Endothelial cell of umbilical vein (primary cell): ENCODE measurements around the gene DNM2. TPM values are rescaled to one million over a fixed set of nuclear protein-coding genes. Genes with fewer than 3 reads are reported as not detected.

Experiments
- BruUV-seq: library from RNA; stranded (reverse); fragments of 400-500 nt; replicated peaks from 2 replicates; lab custom pipeline; 2021; lab: Mats Ljungman, UMichigan
- CTCF ChIA-PET: fragments of 300-600, 350-600 bp; sonication (Branson Sonifier 250); formaldehyde crosslinking; loops from one replicate; lab custom pipeline; 2021; ENCODE audit warnings: antibody characterized with exemption, inconsistent platforms; lab: Charles Lee
- POLR2A ChIA-PET: fragments of 300-600, 350-600 bp; sonication (Branson Sonifier 250); formaldehyde crosslinking; loops from one replicate; lab custom pipeline; 2021; ENCODE audit warnings: antibody characterized with exemption, inconsistent platforms; lab: Charles Lee
- DNase-seq: peaks from one replicate; pipeline ENCODE4 v3.0.0-alpha.2; 2011; ENCODE audit warnings: low read depth, low spot score
- FAIRE-seq: peaks from 2 replicates; lab custom pipeline; 2011; peaks lifted over from hg19 to GRCh38; lab: Jason Lieb, UNC
- H2AFZ ChIP-seq: 2 replicates; pipeline ENCODE4 v1.6.0; 2012; ENCODE audit warnings: low read depth, low read length, control low read depth, inconsistent platforms
- H3K27ac ChIP-seq: 2 replicates; pipeline ENCODE4 v1.5.1; 2011; ENCODE audit warnings: low read depth, mild to moderate bottlenecking, control low read depth, low read length, moderate library complexity; ENCODE audit not compliant: insufficient read depth
- H3K27me3 ChIP-seq, 2 experiments: 2 replicates each; pipeline versions ENCODE4 v1.6.0 to v1.6.1; 2011; ENCODE audit warnings: low read length in 2 of 2, mixed read lengths in 1 of 2; ENCODE audit not compliant: control insufficient read depth in 2 of 2, insufficient read depth in 2 of 2
- H3K36me3 ChIP-seq, 2 experiments: 2 replicates in 1 of 2; 3 replicates in 1 of 2; pipeline ENCODE4 v1.5.1; 2011; ENCODE audit warnings: low read length in 2 of 2, mild to moderate bottlenecking in 1 of 2, moderate library complexity in 1 of 2; ENCODE audit not compliant: control insufficient read depth in 2 of 2, insufficient read depth in 2 of 2; ENCODE audit errors: extremely low read depth in 1 of 2
- H3K4me1 ChIP-seq: 3 replicates; pipeline ENCODE4 v1.5.1; 2011; ENCODE audit warnings: mild to moderate bottlenecking, low read length; ENCODE audit not compliant: control insufficient read depth, insufficient read depth; ENCODE audit errors: extremely low read depth
- H3K4me2 ChIP-seq: 2 replicates; pipeline ENCODE4 v1.6.1; 2011; ENCODE audit warnings: low read length, control low read depth, mixed read lengths; ENCODE audit not compliant: insufficient read depth
- H3K4me3 ChIP-seq, 3 experiments: fragments of 200-600 bp in 1 of 3; sonication (generic), shearing (Covaris generic) in 1 of 3; replicated peaks in 1 of 3; 2 replicates each; pipeline ENCODE4 v1.5.1; 2011 to 2016; ENCODE audit warnings: control low read depth in 3 of 3, low read length in 3 of 3, mild to moderate bottlenecking in 2 of 3, inconsistent platforms in 1 of 3, low read depth in 1 of 3, moderate library complexity in 1 of 3; ENCODE audit not compliant: insufficient read depth in 1 of 3
- H3K79me2 ChIP-seq: 2 replicates; pipeline ENCODE4 v1.6.0; 2012; ENCODE audit warnings: low read length, inconsistent platforms; ENCODE audit not compliant: control insufficient read depth, insufficient read depth
- H3K9ac ChIP-seq: replicated peaks from 2 replicates; pipeline ENCODE3; 2011; ENCODE audit warnings: low read length, control low read depth; ENCODE audit not compliant: insufficient read depth; ENCODE audit errors: extremely low read depth
- H3K9me1 ChIP-seq: replicated peaks from 3 replicates; pipeline ENCODE4 v1.6.0; 2011; ENCODE audit warnings: mild to moderate bottlenecking, low read length; ENCODE audit not compliant: control insufficient read depth, insufficient read depth; ENCODE audit errors: extremely low read depth
- H3K9me3 ChIP-seq: replicated peaks from 2 replicates; pipeline ENCODE4 v1.5.1; 2012; ENCODE audit warnings: low read length, inconsistent platforms; ENCODE audit not compliant: control insufficient read depth, insufficient read depth
- H4K20me1 ChIP-seq: replicated peaks from 2 replicates; pipeline ENCODE3; 2011; ENCODE audit warnings: mild to moderate bottlenecking, low read length; ENCODE audit not compliant: control insufficient read depth, insufficient read depth; ENCODE audit errors: extremely low read depth
- CTCF ChIP-seq, 2 donors: IDR thresholded peaks; 1 replicate in 1 of 2; 2 replicates in 1 of 2; pipeline ENCODE4 v1.5.1; 2011; ENCODE audit warnings: low read length in 2 of 2, mild to moderate bottlenecking in 2 of 2, moderate library complexity in 2 of 2, control low read depth in 1 of 2, inconsistent platforms in 1 of 2, low read depth in 1 of 2; ENCODE audit not compliant: insufficient read depth in 1 of 2; ENCODE audit errors: extremely low read depth in 1 of 2
- EZH2 ChIP-seq: IDR thresholded peaks from 2 replicates; pipeline ENCODE4 v1.6.1; 2012; ENCODE audit warnings: borderline replicate concordance, low read depth, mild to moderate bottlenecking, moderate library complexity, low read length, inconsistent platforms; ENCODE audit not compliant: severe bottlenecking
- FOS ChIP-seq: IDR thresholded peaks from 2 replicates; pipeline ENCODE4 v1.6.1; 2011; ENCODE audit warnings: mild to moderate bottlenecking, low read length, moderate library complexity, borderline replicate concordance; ENCODE audit not compliant: insufficient read depth
- GATA2 ChIP-seq: IDR thresholded peaks from 2 replicates; pipeline ENCODE4 v1.7.0; 2011; ENCODE audit warnings: low read depth, mild to moderate bottlenecking, moderate library complexity, mixed read lengths, low read length; ENCODE audit not compliant: insufficient read length, insufficient read depth
- JUN ChIP-seq: IDR thresholded peaks from 2 replicates; pipeline ENCODE4 v1.6.1; 2011; ENCODE audit warnings: borderline replicate concordance, low read depth; ENCODE audit not compliant: insufficient read length, insufficient read depth
- MYC ChIP-seq: IDR thresholded peaks from one replicate; pipeline ENCODE4 v1.6.1; 2011; ENCODE audit warnings: mild to moderate bottlenecking, low read depth, low read length
- POLR2A ChIP-seq: IDR thresholded peaks from 2 replicates; pipeline ENCODE4 v1.6.1; 2012; ENCODE audit warnings: low read depth, mild to moderate bottlenecking, control low read depth, low read length
- POLR2AphosphoS5 ChIP-seq: IDR thresholded peaks from 2 replicates; pipeline ENCODE4 v1.6.1; 2012; ENCODE audit warnings: low read depth, mild to moderate bottlenecking, control low read depth, low read length, moderate library complexity; ENCODE audit not compliant: insufficient read depth
- dilution Hi-C: fragments of 300-500 bp; cut with MboI; formaldehyde crosslinking; loops from one replicate; pipeline ENCODE4 v1.15.0; 2019; ENCODE audit warnings: low sequenced_read_pairs; ENCODE audit not compliant: extremely low pct_ligation_motif_present
- intact Hi-C: fragments of 100-400 bp; cut with micrococcal nuclease; formaldehyde crosslinking; loops from one replicate; pipeline ENCODE4 v1.10.0; 2022
- polyA plus RNA-seq, 4 experiments: library from polyadenylated mRNA; depleted of rRNA in 3 of 4; stranded (reverse) in 3 of 4; unstranded in 1 of 4; fragments of >200 nt; gene quantifications; 2 replicates each; pipeline versions ENCODE4 v1.2.1 to v1.2.3, GENCODE V29; 2011 to 2012; ENCODE audit warnings: missing spikeins in 1 of 4
- total RNA-seq: library from RNA; stranded (reverse); gene quantifications from 2 replicates; pipeline ENCODE4 v1.2.3, GENCODE V29; 2021
- TF ChIP-seq, protein P1 (sequence below): IDR thresholded peaks from 2 replicates; pipeline ENCODE4 v1.6.1; 2011; ENCODE audit not compliant: insufficient read depth, insufficient read length

The DNM2 gene
- total and polyA plus RNA-seq, 2 donors (not counting 3 experiments of a cell fraction or from before 2014, with no cell fraction given): 81.8 to 175 TPM

GRCh38 chr19:10748195-10748926 lies 30.5 kb downstream of the DNM2 start:
- Histone ChIP-seq H3K9me1 (no peaks in the 10 kb centered on the region), H3K4me1 (peaks cover 27% of the 10 kb centered on the region), H3K27ac (no peak overlapping the region), H2AFZ (no peak overlapping the region), H3K79me2 (peaks cover 83% of the 10 kb centered on the region), H3K27me3 (no peaks in the 10 kb centered on the region), H4K20me1 (no peaks in the 10 kb centered on the region), H3K36me3 (no peaks in the 10 kb centered on the region), H3K4me2 (no peak overlapping the region), H3K9ac (no peak overlapping the region), H3K4me3 (no peak overlapping the region), H3K9me3 (no peaks in the 10 kb centered on the region)
- intact Hi-C loops (no loop called here), dilution Hi-C loops (no loop called here)
- no TSS peak for BruUV-seq
- TF ChIP-seq JUN (no peak), POLR2A (no peak), MYC (no peak), FOS (no peak), CTCF (IDR thresholded peaks at IDR 0.05; ENCODE audit: extremely low read depth in 1 of 2, insufficient read depth in 1 of 2, low read depth in 1 of 2, low read length in 2 of 2) (no peak), POLR2AphosphoS5 (no peak), GATA2 (no peak), EZH2 (no peak)
- TF ChIP-seq, protein P1, sequence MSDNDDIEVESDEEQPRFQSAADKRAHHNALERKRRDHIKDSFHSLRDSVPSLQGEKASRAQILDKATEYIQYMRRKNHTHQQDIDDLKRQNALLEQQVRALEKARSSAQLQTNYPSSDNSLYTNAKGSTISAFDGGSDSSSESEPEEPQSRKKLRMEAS: no peak
- FAIRE-seq (no peak), DNase-seq (no peak)
- CTCF ChIA-PET: no interaction called here
- POLR2A ChIA-PET: no interaction called here
